GM23248 (cell line): ENCODE measurements around the gene NOTCH1. TPM values are rescaled to one million over a fixed set of nuclear protein-coding genes. Genes with fewer than 3 reads are reported as not detected.
A peak's percentile ranks its signal among the peaks of the same experiment; 100 is the strongest.

Experiments used
- DNase-seq: peaks from one replicate; pipeline ENCODE4 v3.0.0-alpha.2; 2015
- H2AFZ ChIP-seq: fragments of 200-600 bp; sonication (generic); 2 replicates; pipeline ENCODE4 v1.6.1; 2016; ENCODE audit warnings: antibody characterized with exemption
- H3F3A ChIP-seq: fragments of 200-600 bp; sonication (generic); 2 replicates; pipeline ENCODE4 v1.6.1; 2016; ENCODE audit warnings: mild to moderate bottlenecking, antibody characterized with exemption, mixed run types; ENCODE audit not compliant: insufficient read depth
- H3K27ac ChIP-seq: fragments of 200-600 bp; sonication (generic); 2 replicates; pipeline ENCODE4 v1.5.1; 2016; ENCODE audit warnings: mild to moderate bottlenecking
- H3K27me3 ChIP-seq: fragments of 200-600 bp; sonication (generic); replicated peaks from 2 replicates; pipeline ENCODE4 v1.6.1; 2016; ENCODE audit warnings: mild to moderate bottlenecking; ENCODE audit not compliant: insufficient read depth
- H3K36me3 ChIP-seq: fragments of 200-600 bp; sonication (generic); 2 replicates; pipeline ENCODE4 v1.6.1; 2016; ENCODE audit warnings: low read depth, mild to moderate bottlenecking
- H3K4me1 ChIP-seq: fragments of 200-600 bp; sonication (generic); 2 replicates; pipeline ENCODE4 v1.6.1; 2016; ENCODE audit warnings: mild to moderate bottlenecking; ENCODE audit not compliant: insufficient read depth
- H3K4me2 ChIP-seq: fragments of 200-600 bp; sonication (generic); one replicate; pipeline ENCODE4 v1.6.1; 2016; ENCODE audit warnings: mild to moderate bottlenecking; ENCODE audit not compliant: unreplicated experiment
- H3K4me3 ChIP-seq: fragments of 200-600 bp; sonication (generic); 2 replicates; pipeline ENCODE4 v1.5.1; 2016; ENCODE audit warnings: mild to moderate bottlenecking
- H3K79me2 ChIP-seq: fragments of 200-600 bp; sonication (generic); 2 replicates; pipeline ENCODE4 v1.6.1; 2016; ENCODE audit warnings: mild to moderate bottlenecking; ENCODE audit not compliant: insufficient read depth
- H3K9ac ChIP-seq: fragments of 200-600 bp; sonication (generic); 2 replicates; pipeline ENCODE4 v1.6.1; 2016; ENCODE audit warnings: mild to moderate bottlenecking
- H3K9me2 ChIP-seq: fragments of 200-600 bp; sonication (generic); 2 replicates; pipeline ENCODE4 v1.6.1; 2016; ENCODE audit warnings: mixed run types, mild to moderate bottlenecking, moderate library complexity; ENCODE audit not compliant: insufficient read depth
- H3K9me3 ChIP-seq: fragments of 200-600 bp; sonication (generic); one replicate; pipeline ENCODE4 v1.6.1; 2017; ENCODE audit warnings: low read depth
- H4K20me1 ChIP-seq: fragments of 200-600 bp; sonication (generic); 2 replicates; pipeline ENCODE4 v1.6.0; 2016; ENCODE audit not compliant: insufficient read depth
- EZH2 ChIP-seq: fragments of 200-600 bp; sonication (generic); IDR thresholded peaks from 2 replicates; pipeline ENCODE4 v1.6.1; 2018; ENCODE audit warnings: antibody characterized with exemption, mild to moderate bottlenecking; ENCODE audit not compliant: insufficient read depth, poor library complexity, severe bottlenecking
- EZH2phosphoT487 ChIP-seq: fragments of 200-600 bp; sonication (generic); IDR thresholded peaks from 2 replicates; pipeline ENCODE4 v1.6.1; 2018; ENCODE audit warnings: antibody characterized with exemption, moderate library complexity, mild to moderate bottlenecking, low read depth; ENCODE audit not compliant: insufficient read depth
- WGBS, 2 experiments: methylation state at CpG; one replicate each; pipeline ENCODE4 v1.1.6; 2015 to 2017; ENCODE audit warnings: low lambda C conversion rate in 2 of 2, low coverage in 1 of 2; ENCODE audit errors: missing lambda C conversion rate in 2 of 2; 5-methylcytosine and 5-hydroxymethylcytosine counted together
- in situ Hi-C: fragments of 300-500 bp; cut with MboI; formaldehyde crosslinking; loops from 2 replicates; pipeline ENCODE4 v1.15.0; 2020
- polyA plus RNA-seq: library from polyadenylated mRNA; unstranded; fragments of >200 nt; fragmentation: Nextera tagmentation; extraction: Ambion mirVana; gene quantifications from 2 replicates; pipeline ENCODE4 v1.2.1, GENCODE V29; 2016
- total RNA-seq: library from RNA; depleted of rRNA; stranded (reverse); fragments of >200 nt; shearing (Covaris generic); gene quantifications from 2 replicates; pipeline ENCODE4 v1.2.3, GENCODE V29; 2014

NOTCH1 gene
- total and polyA plus RNA-seq, 2 experiments from 2014 or later, result 1.5 to 5.7 TPM

GRCh38 chr9:136488247-136489214 is 57.3 kb downstream of the NOTCH1 start:
- H3K36me3 ChIP-seq, result no peaks in the 10 kb centered on the region
- H3K27ac ChIP-seq, result no peak overlapping the region
- no peaks in the 10 kb centered on the region for H3K9me2 ChIP-seq
- in situ Hi-C loops, result no loop called here
- H3K4me2 ChIP-seq, result no peak overlapping the region
- no peak overlapping the region for H3K4me3 ChIP-seq
- H3K9ac ChIP-seq, result no peak overlapping the region
- no peaks in the 10 kb centered on the region for H3K79me2 ChIP-seq
- no peaks in the 10 kb centered on the region for H3K9me3 ChIP-seq
- no peaks in the 10 kb centered on the region for H3F3A ChIP-seq
- no peaks in the 10 kb centered on the region for H4K20me1 ChIP-seq
- no peaks in the 10 kb centered on the region for H3K4me1 ChIP-seq
- no peak for TF ChIP-seq EZH2phosphoT487
- TF ChIP-seq EZH2, result no peak
- no peak overlapping the region for H2AFZ ChIP-seq
- no peaks in the 10 kb centered on the region for H3K27me3 ChIP-seq
- 13 to 14% methylated on average over 22 of the region's 22 CpGs for WGBS, 2 experiments
- peak; percentile 54 for DNase-seq

- Histone ChIP-seq H3K9me2 (no peaks in the 10 kb centered on the region), H3K36me3 (no peaks in the 10 kb centered on the region), H3K4me2 (no peak overlapping the region), H3K4me3 (no peak overlapping the region), H3K27me3 (no peaks in the 10 kb centered on the region), H3K79me2 (peaks cover under 1% of the 10 kb centered on the region), H3K9ac (no peak overlapping the region), H3K27ac (no peak overlapping the region), H3K4me1 (no peaks in the 10 kb centered on the region), H4K20me1 (no peaks in the 10 kb centered on the region), H3K9me3 (no peaks in the 10 kb centered on the region), H2AFZ (no peak overlapping the region), H3F3A (no peaks in the 10 kb centered on the region)
- no peak for TF ChIP-seq EZH2phosphoT487
- no peak for TF ChIP-seq EZH2
- in situ Hi-C loops, result no loop called here
- no peak for DNase-seq
- WGBS, 2 experiments, result 71 to 73% methylated on average over 7 of the region's 7 CpGs
Measured at GRCh38 chr9:136487672-136488071, 58.2 kb downstream of the NOTCH1 start.

DNA sequence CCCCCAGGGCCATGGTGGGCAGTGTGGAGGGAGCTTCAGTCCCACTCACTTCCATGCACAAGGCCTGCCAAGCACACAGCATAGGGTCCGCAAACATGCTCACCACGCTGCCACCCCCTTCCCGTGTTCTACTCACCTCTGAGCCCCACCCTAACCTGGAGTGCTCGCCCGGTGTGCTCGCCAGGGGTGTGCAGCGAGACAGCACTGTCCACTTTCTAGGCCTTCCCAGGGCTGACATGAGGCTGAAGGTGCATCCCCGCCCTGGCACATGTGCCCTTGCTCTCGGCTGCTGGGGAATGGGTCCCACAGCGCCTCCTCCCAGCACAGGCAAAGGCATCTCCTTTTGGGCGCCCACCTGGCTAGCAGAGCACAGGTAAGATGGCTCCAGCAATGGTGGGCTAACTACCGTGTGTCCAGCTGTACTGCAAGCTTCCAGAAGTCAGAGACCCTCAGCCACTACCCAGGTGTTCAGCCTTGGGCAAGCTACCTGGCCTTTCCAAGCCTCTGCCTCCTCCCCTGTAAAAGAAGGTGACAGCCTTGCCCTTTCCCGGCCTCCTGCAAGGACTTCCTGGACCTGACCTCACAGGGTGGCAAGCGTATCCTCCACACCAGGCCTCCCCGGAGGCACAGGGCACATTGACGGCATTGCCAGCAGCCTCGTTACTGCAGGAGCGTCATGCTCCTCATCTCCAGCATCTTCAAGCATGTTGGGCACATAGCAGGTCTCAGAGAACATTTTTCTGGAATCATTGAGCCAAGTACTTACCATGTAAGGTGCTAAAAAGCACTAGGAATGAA is 58.8 kb downstream of the NOTCH1 start:
- H3K9ac ChIP-seq, result no peak overlapping the region
- H3K9me3 ChIP-seq, result no peaks in the 10 kb centered on the region
- DNase-seq, result no peak
- H3K27me3 ChIP-seq, result no peaks in the 10 kb centered on the region
- 79 to 80% methylated on average over 18 of the region's 18 CpGs for WGBS, 2 experiments
- H3K27ac ChIP-seq, result no peak overlapping the region
- H3K4me2 ChIP-seq, result no peak overlapping the region
- H3K36me3 ChIP-seq, result no peaks in the 10 kb centered on the region
- in situ Hi-C loops, result no loop called here
- H3K9me2 ChIP-seq, result no peaks in the 10 kb centered on the region
- H2AFZ ChIP-seq, result no peak overlapping the region
- peaks cover 4% of the 10 kb centered on the region; the same call in 1 of the 2 replicates for H3F3A ChIP-seq
- no peak overlapping the region for H3K4me3 ChIP-seq
- TF ChIP-seq EZH2phosphoT487, result no peak
- H3K4me1 ChIP-seq, result no peaks in the 10 kb centered on the region
- peaks cover 1% of the 10 kb centered on the region; the same call in 1 of the 2 replicates for H4K20me1 ChIP-seq
- H3K79me2 ChIP-seq, result peaks cover 7% of the 10 kb centered on the region

DNA sequence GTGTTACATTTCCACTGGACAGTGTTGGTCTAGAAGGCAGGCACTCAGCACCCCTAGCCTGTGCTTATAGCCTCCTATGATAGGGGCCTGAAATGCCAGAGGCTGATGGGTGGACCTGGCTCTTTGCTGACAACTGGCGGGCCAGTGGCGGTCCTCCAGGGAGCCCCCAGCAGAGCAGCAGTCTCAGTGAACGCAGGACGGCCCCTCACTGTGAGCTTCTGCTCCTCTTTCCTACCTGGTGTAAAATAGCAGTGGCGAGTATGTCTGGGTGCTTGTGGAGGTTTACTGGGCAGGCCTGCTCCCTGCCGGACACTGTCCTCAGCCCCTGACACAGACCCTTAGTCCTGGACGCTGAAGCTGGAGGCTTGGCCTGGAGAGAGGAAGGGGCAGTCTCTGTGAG is 59.7 kb downstream of the NOTCH1 start:
- TF ChIP-seq EZH2 (no peak), EZH2phosphoT487 (no peak)
- Histone ChIP-seq H3K27ac (no peak overlapping the region), H3K27me3 (no peaks in the 10 kb centered on the region), H3K9me2 (no peaks in the 10 kb centered on the region), H3K4me2 (no peak overlapping the region), H3K79me2 (peaks cover 16% of the 10 kb centered on the region), H3K4me1 (peaks cover 7% of the 10 kb centered on the region; the same call in 1 of the 2 replicates), H4K20me1 (peaks cover 9% of the 10 kb centered on the region; the same call in 1 of the 2 replicates), H2AFZ (no peak overlapping the region), H3K36me3 (no peaks in the 10 kb centered on the region), H3K9me3 (no peaks in the 10 kb centered on the region), H3F3A (peaks cover 10% of the 10 kb centered on the region; the same call in 1 of the 2 replicates), H3K4me3 (no peak overlapping the region), H3K9ac (no peak overlapping the region)
- 86 to 89% methylated on average over 7 of the region's 7 CpGs for WGBS, 2 experiments
- in situ Hi-C loops, result no loop called here
- DNase-seq, result no peak
